ENCODE data around the gene ZNF230. TPM values are rescaled to one million over a fixed set of nuclear protein-coding genes. Genes with fewer than 3 reads are reported as not detected.

ZNF230 gene
- total RNA-seq, 1 experiment from 2014 or later = 1.0 TPM

GRCh38 chr19:44050740-44051649 is 48.2 kb downstream of the ZNF230 start:
- no peaks in the 10 kb centered on the region for H3K9me3 ChIP-seq (ENCODE audit: low read length)
- no peaks in the 10 kb centered on the region for H3F3A ChIP-seq (ENCODE audit: low read length, unreplicated experiment)
- no peak overlapping the region for H3K9ac ChIP-seq (ENCODE audit: low read length)
- H3K4me1 ChIP-seq (ENCODE audit: insufficient read depth, low read length) = no peaks in the 10 kb centered on the region
- H3K27ac ChIP-seq (ENCODE audit: low read length) = no peak overlapping the region
- BruUV-seq (replicated peaks) = no TSS peak
- CTCF ChIA-PET = no interaction called here
- TF ChIP-seq EZH2 (IDR thresholded peaks at IDR 0.05; ENCODE audit: low read length, unreplicated experiment) (no peak), CTCF (conservative IDR thresholded peaks at IDR 0.05; ENCODE audit: low read depth, low read length) (no peak), EZH2phosphoT487 (IDR thresholded peaks at IDR 0.05; ENCODE audit: borderline replicate concordance, low read length) (no peak)
- POLR2A ChIA-PET (ENCODE audit: unreplicated experiment) = no interaction called here
- no peak overlapping the region for H2AFZ ChIP-seq (ENCODE audit: low read length)
- intact Hi-C loops (cut with micrococcal nuclease) = no loop called here
- H3K9me2 ChIP-seq (replicated peaks; ENCODE audit: low read length) = no peaks in the 10 kb centered on the region
- no peak for ATAC-seq
- no peak overlapping the region for H3K4me2 ChIP-seq (ENCODE audit: low read length)
- no peaks in the 10 kb centered on the region for H3K36me3 ChIP-seq (ENCODE audit: low read depth, low read length)
- no peaks in the 10 kb centered on the region for H3K79me2 ChIP-seq (ENCODE audit: low read length)
- no peaks in the 10 kb centered on the region for H4K20me1 ChIP-seq (ENCODE audit: low read length)
- H3K4me3 ChIP-seq (ENCODE audit: low read length) = no peak overlapping the region
- DNase-seq = no peak
- no peaks in the 10 kb centered on the region for H3K27me3 ChIP-seq (ENCODE audit: low read length)

GRCh38 chr19:44051650-44052402 is 49.1 kb downstream of the ZNF230 start, which contains the start of gene ZNF223:
Gene ZNF223, plus strand, starts transcription at chr19:44052036. Its CDS starts 3,141 bp downstream, at chr19:44055177.
- Histone ChIP-seq H3K9me2 (replicated peaks; ENCODE audit: low read length) (no peaks in the 10 kb centered on the region), H3K79me2 (ENCODE audit: low read length) (no peaks in the 10 kb centered on the region), H3K27ac (ENCODE audit: low read length) (no peak within 1 kb of the TSS), H3K27me3 (ENCODE audit: low read length) (no peaks in the 10 kb centered on the region), H3K4me2 (ENCODE audit: low read length) (no peak within 1 kb of the TSS), H3F3A (ENCODE audit: low read length, unreplicated experiment) (no peaks in the 10 kb centered on the region), H3K4me1 (ENCODE audit: insufficient read depth, low read length) (no peaks in the 10 kb centered on the region), H4K20me1 (ENCODE audit: low read length) (no peaks in the 10 kb centered on the region), H3K9me3 (ENCODE audit: low read length) (no peaks in the 10 kb centered on the region), H3K4me3 (ENCODE audit: low read length) (no peak within 1 kb of the TSS), H3K36me3 (ENCODE audit: low read depth, low read length) (no peaks in the 10 kb centered on the region), H2AFZ (ENCODE audit: low read length) (no peak within 1 kb of the TSS), H3K9ac (ENCODE audit: low read length) (no peak within 1 kb of the TSS)
- no peak for TF ChIP-seq EZH2 (IDR thresholded peaks at IDR 0.05; ENCODE audit: low read length, unreplicated experiment)
- no peak for TF ChIP-seq CTCF (conservative IDR thresholded peaks at IDR 0.05; ENCODE audit: low read depth, low read length)
- no peak for TF ChIP-seq EZH2phosphoT487 (IDR thresholded peaks at IDR 0.05; ENCODE audit: borderline replicate concordance, low read length)
- no peak for DNase-seq
- intact Hi-C loops (cut with micrococcal nuclease) = no loop called here
- no peak for ATAC-seq
- BruUV-seq (replicated peaks) = no TSS peak
- POLR2A ChIA-PET (ENCODE audit: unreplicated experiment) = no interaction called here
- CTCF ChIA-PET = no interaction called here

Measured in PC-3 (cell line).